ENCODE data around the gene ANO9. TPM values are rescaled to one million over a fixed set of nuclear protein-coding genes. Genes with fewer than 3 reads are reported as not detected.

Gene ANO9
- total RNA-seq, 2 donors from 2014 or later = 8.4 to 9.1 TPM

DNA sequence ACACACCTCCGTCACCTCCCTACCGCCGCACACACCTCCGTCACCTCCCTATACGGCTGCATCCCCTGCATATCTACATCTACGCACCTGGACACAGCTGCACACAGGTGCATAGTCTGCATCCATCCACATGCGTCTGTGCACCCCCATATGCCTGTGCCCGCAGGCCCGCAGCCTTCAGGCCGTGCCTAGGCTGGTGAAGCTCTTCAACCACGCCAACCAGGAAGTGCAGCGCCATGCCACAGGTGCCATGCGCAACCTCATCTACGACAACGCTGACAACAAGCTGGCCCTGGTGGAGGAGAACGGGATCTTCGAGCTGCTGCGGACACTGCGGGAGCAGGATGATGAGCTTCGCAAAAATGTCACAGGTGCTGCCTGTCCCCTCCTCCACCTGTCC, 43.0 kb downstream of the ANO9 start:
- Histone ChIP-seq H3K36me3 (no peaks in the 10 kb centered on the region), H3K27ac (no peak overlapping the region), H3K4me3 (no peak overlapping the region), H3K4me1 (replicated peaks) (peaks cover 3% of the 10 kb centered on the region), H3K27me3 (replicated peaks; ENCODE audit: insufficient read depth) (no peaks in the 10 kb centered on the region), H3K9me3 (no peaks in the 10 kb centered on the region)
- 90% methylated on average over 20 of the region's 20 CpGs for WGBS
- intact Hi-C loops (cut with DNase I) = no loop called here
- TF ChIP-seq POLR2AphosphoS5 (IDR thresholded peaks at IDR 0.05) (no peak), POLR2A (IDR thresholded peaks at IDR 0.05) (no peak)
- TF ChIP-seq, protein P1, sequence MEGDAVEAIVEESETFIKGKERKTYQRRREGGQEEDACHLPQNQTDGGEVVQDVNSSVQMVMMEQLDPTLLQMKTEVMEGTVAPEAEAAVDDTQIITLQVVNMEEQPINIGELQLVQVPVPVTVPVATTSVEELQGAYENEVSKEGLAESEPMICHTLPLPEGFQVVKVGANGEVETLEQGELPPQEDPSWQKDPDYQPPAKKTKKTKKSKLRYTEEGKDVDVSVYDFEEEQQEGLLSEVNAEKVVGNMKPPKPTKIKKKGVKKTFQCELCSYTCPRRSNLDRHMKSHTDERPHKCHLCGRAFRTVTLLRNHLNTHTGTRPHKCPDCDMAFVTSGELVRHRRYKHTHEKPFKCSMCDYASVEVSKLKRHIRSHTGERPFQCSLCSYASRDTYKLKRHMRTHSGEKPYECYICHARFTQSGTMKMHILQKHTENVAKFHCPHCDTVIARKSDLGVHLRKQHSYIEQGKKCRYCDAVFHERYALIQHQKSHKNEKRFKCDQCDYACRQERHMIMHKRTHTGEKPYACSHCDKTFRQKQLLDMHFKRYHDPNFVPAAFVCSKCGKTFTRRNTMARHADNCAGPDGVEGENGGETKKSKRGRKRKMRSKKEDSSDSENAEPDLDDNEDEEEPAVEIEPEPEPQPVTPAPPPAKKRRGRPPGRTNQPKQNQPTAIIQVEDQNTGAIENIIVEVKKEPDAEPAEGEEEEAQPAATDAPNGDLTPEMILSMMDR (IDR thresholded peaks at IDR 0.05) = no peak
- DNase-seq (ENCODE audit: low spot score) = no peak

DNA sequence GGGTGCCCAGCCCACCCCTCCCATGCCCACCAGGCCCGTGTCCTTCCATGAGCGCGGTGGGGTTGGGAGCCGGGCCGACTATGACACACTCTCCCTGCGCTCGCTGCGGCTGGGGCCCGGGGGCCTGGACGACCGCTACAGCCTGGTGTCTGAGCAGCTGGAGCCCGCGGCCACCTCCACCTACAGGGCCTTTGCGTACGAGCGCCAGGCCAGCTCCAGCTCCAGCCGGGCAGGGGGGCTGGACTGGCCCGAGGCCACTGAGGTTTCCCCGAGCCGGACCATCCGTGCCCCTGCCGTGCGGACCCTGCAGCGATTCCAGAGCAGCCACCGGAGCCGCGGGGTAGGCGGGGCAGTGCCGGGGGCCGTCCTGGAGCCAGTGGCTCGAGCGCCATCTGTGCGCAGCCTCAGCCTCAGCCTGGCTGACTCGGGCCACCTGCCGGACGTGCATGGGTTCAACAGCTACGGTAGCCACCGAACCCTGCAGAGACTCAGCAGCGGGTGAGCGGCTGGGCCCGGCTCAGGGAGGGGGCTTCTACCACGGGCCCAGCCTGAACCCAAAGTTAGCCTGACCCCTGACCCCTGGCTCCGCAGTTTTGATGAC, 44.8 kb downstream of the ANO9 start:
- Histone ChIP-seq H3K9me3 (no peaks in the 10 kb centered on the region), H3K4me3 (peak overlapping the region; percentile 12 to 19), H3K36me3 (no peaks in the 10 kb centered on the region), H3K27me3 (replicated peaks; ENCODE audit: insufficient read depth) (no peaks in the 10 kb centered on the region), H3K27ac (no peak overlapping the region), H3K4me1 (replicated peaks) (peaks cover 10% of the 10 kb centered on the region)
- 56% methylated on average over 40 of the region's 43 CpGs for WGBS
- intact Hi-C loops (cut with DNase I) = no loop called here
- no peak for DNase-seq (ENCODE audit: low spot score)
- TF ChIP-seq, protein P1 (IDR thresholded peaks at IDR 0.05) = peak in 2 of 4 experiments; percentile 33 to 38
- TF ChIP-seq POLR2AphosphoS5 (IDR thresholded peaks at IDR 0.05) (no peak), POLR2A (IDR thresholded peaks at IDR 0.05) (no peak)

GRCh38 chr11:396511-396947, 45.3 kb downstream of the ANO9 start:
- H3K27me3 ChIP-seq (replicated peaks; ENCODE audit: insufficient read depth) = no peaks in the 10 kb centered on the region
- H3K9me3 ChIP-seq = no peaks in the 10 kb centered on the region
- DNase-seq (ENCODE audit: low spot score) = no peak
- TF ChIP-seq, protein P1 (IDR thresholded peaks at IDR 0.05) = peak in 1 of 4 experiments; percentile 17
- TF ChIP-seq POLR2A (IDR thresholded peaks at IDR 0.05) (no peak), POLR2AphosphoS5 (IDR thresholded peaks at IDR 0.05) (no peak)
- intact Hi-C loops (cut with DNase I) = no loop called here
- peaks cover 10% of the 10 kb centered on the region for H3K4me1 ChIP-seq (replicated peaks)
- H3K4me3 ChIP-seq = peak overlapping the region in 1 of 2 donors; percentile 19
- no peaks in the 10 kb centered on the region for H3K36me3 ChIP-seq
- 60% methylated on average over 18 of the region's 23 CpGs for WGBS
- H3K27ac ChIP-seq = no peak overlapping the region

- Histone ChIP-seq H3K9me3 (no peaks in the 10 kb centered on the region), H3K27me3 (replicated peaks; ENCODE audit: insufficient read depth) (no peaks in the 10 kb centered on the region), H3K27ac (no peak overlapping the region), H3K4me3 (no peak overlapping the region), H3K36me3 (no peaks in the 10 kb centered on the region), H3K4me1 (replicated peaks) (peaks cover 10% of the 10 kb centered on the region)
- intact Hi-C loops (cut with DNase I) = no loop called here
- 71% methylated on average over 11 of the region's 11 CpGs for WGBS
- TF ChIP-seq POLR2AphosphoS5 (IDR thresholded peaks at IDR 0.05) (no peak), POLR2A (IDR thresholded peaks at IDR 0.05) (no peak)
- TF ChIP-seq, protein P1 (IDR thresholded peaks at IDR 0.05) = no peak
- DNase-seq (ENCODE audit: low spot score) = no peak
Measured at GRCh38 chr11:395866-396265, 45.9 kb downstream of the ANO9 start.
